Chondrocyte (in vitro differentiated cells): Measurements from ENCODE around the gene LIMCH1. TPM values are rescaled to one million over a fixed set of nuclear protein-coding genes. Genes with fewer than 3 reads are reported as not detected.
"Not testable (repeated sequence)": the region's sequence is repeated elsewhere in the genome, so short reads cannot be mapped to it uniquely, and the experiment has no call there.

Source experiments
- DNase-seq: peaks from one replicate; pipeline ENCODE4 v3.0.0; 2021; ENCODE audit warnings: mixed read lengths, low spot score
- H3K27ac Mint-ChIP-seq: one replicate; pipeline ENCODE4 v1.8.0; 2021; ENCODE audit warnings: mild to moderate bottlenecking, moderate library complexity, mixed read lengths; ENCODE audit not compliant: unreplicated experiment
- H3K27me3 Mint-ChIP-seq: 2 replicates; pipeline ENCODE4 v1.8.0; 2021; ENCODE audit warnings: low read depth, mixed read lengths
- H3K36me3 Mint-ChIP-seq: 2 replicates; pipeline ENCODE4 v1.8.0; 2021; ENCODE audit warnings: low read depth, mixed read lengths
- H3K4me1 Mint-ChIP-seq: 2 replicates; pipeline ENCODE4 v1.8.0; 2021; ENCODE audit warnings: low read depth, mild to moderate bottlenecking, mixed read lengths
- H3K4me3 Mint-ChIP-seq: one replicate; pipeline ENCODE4 v1.8.0; 2021; ENCODE audit warnings: mild to moderate bottlenecking, moderate library complexity, mixed read lengths; ENCODE audit not compliant: unreplicated experiment
- H3K9me3 Mint-ChIP-seq: 2 replicates; pipeline ENCODE4 v1.8.0; 2021; ENCODE audit warnings: low read depth, mixed read lengths
- CTCF ChIP-seq: fragments of 200-600 bp; sonication (generic); IDR thresholded peaks from 2 replicates; pipeline ENCODE4 v1.5.0; 2021; ENCODE audit warnings: antibody characterized with exemption, mild to moderate bottlenecking, moderate library complexity
- total RNA-seq: library from RNA; stranded (reverse); gene quantifications from 3 replicates; pipeline ENCODE4 v1.2.1, GENCODE V29; 2021

LIMCH1 gene
- total RNA-seq, 1 donor from 2014 or later = 9.8 TPM

GRCh38 chr4:41646862-41647261 lies 108.9 kb downstream of the LIMCH1 start:
- H3K9me3 Mint-ChIP-seq = no peaks in the 10 kb centered on the region
- peaks cover 10% of the 10 kb centered on the region for H3K4me1 Mint-ChIP-seq
- H3K27ac Mint-ChIP-seq = no peak overlapping the region
- DNase-seq = no peak
- H3K27me3 Mint-ChIP-seq = peaks cover 18% of the 10 kb centered on the region
- H3K4me3 Mint-ChIP-seq = no peak overlapping the region
- TF ChIP-seq CTCF = no peak
- peaks cover 3% of the 10 kb centered on the region for H3K36me3 Mint-ChIP-seq

- peaks cover 10% of the 10 kb centered on the region for H3K4me1 Mint-ChIP-seq
- DNase-seq = no peak
- no peak overlapping the region for H3K4me3 Mint-ChIP-seq
- H3K9me3 Mint-ChIP-seq = no peaks in the 10 kb centered on the region
- H3K27ac Mint-ChIP-seq = no peak overlapping the region
- TF ChIP-seq CTCF = no peak
- H3K27me3 Mint-ChIP-seq = peaks cover 18% of the 10 kb centered on the region
- peaks cover 3% of the 10 kb centered on the region for H3K36me3 Mint-ChIP-seq
Observed at GRCh38 chr4:41647383-41647782, 109.4 kb downstream of the LIMCH1 start.

- not testable (repeated sequence) for H3K27ac Mint-ChIP-seq, H3K4me1 Mint-ChIP-seq, H3K9me3 Mint-ChIP-seq
Observed at GRCh38 chr4:41651150-41651549, 113.2 kb downstream of the LIMCH1 start.

GRCh38 chr4:41652971-41653370 lies 115.0 kb downstream of the LIMCH1 start:
- no peak for DNase-seq
- H3K27ac Mint-ChIP-seq = no peak overlapping the region
- TF ChIP-seq CTCF = no peak
- H3K9me3 Mint-ChIP-seq = no peaks in the 10 kb centered on the region
- peaks cover 1% of the 10 kb centered on the region for H3K36me3 Mint-ChIP-seq
- H3K4me1 Mint-ChIP-seq = peaks cover 4% of the 10 kb centered on the region
- peaks cover 3% of the 10 kb centered on the region for H3K27me3 Mint-ChIP-seq
- no peak overlapping the region for H3K4me3 Mint-ChIP-seq

More at GRCh38 chr4:41651150-41651549, 113.2 kb downstream of the LIMCH1 start:
- not testable (repeated sequence) for H3K36me3 Mint-ChIP-seq, DNase-seq, H3K27me3 Mint-ChIP-seq, H3K4me3 Mint-ChIP-seq

- H3K4me3 Mint-ChIP-seq = no peak overlapping the region
- H3K27ac Mint-ChIP-seq = no peak overlapping the region
- no peak for TF ChIP-seq CTCF
- DNase-seq = no peak
- peaks cover 4% of the 10 kb centered on the region for H3K4me1 Mint-ChIP-seq
- no peaks in the 10 kb centered on the region for H3K9me3 Mint-ChIP-seq
- H3K27me3 Mint-ChIP-seq = peaks cover 3% of the 10 kb centered on the region
- H3K36me3 Mint-ChIP-seq = peaks cover 1% of the 10 kb centered on the region
Observed at GRCh38 chr4:41653523-41653922, 115.6 kb downstream of the LIMCH1 start.

- peaks cover 4% of the 10 kb centered on the region for H3K4me1 Mint-ChIP-seq
- DNase-seq = no peak
- peaks cover 2% of the 10 kb centered on the region for H3K27me3 Mint-ChIP-seq
- no peak overlapping the region for H3K4me3 Mint-ChIP-seq
- no peak for TF ChIP-seq CTCF
- H3K36me3 Mint-ChIP-seq = peaks cover 1% of the 10 kb centered on the region
- H3K9me3 Mint-ChIP-seq = no peaks in the 10 kb centered on the region
- no peak overlapping the region for H3K27ac Mint-ChIP-seq
Observed at GRCh38 chr4:41655177-41655576, 117.2 kb downstream of the LIMCH1 start.
